Measurements from ENCODE around the gene MVK. TPM values are rescaled to one million over a fixed set of nuclear protein-coding genes. Genes with fewer than 3 reads are reported as not detected.

MVK gene
- total and polyA plus RNA-seq, 2 experiments from 2014 or later: 18.3 to 34.3 TPM

DNA sequence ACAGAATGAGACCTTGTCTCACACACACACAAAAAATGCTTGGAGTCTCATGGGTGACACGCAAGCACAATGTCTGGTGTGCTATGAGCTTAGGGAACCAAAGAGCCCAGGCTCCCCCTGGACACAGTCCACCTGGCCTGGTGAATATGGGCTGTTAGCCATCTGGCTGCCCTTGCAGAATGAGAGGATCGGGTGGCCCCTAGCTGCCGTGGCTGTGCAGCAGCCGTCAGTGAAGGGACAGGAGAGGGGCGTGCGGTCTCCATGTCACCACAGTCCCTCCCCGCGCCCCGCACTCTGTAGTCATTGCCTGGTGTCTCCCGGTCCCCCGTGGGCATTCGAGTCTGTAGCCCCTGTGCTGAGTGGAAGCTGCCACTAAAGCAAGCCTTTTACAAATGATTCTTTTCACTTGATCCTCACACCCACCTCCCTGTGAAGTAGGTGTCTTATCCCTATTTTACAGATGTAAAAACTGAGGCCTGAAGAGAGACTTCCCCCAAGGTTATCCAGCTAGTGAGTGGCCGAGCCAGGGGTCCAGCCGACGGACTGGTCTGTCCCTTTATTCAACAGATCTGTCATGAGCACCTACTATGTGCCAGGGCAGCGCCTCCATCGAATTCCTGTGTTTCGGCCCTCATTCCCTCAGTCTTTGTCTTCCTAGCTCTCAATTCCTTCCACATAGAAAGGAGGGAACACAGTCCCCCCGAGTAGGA is 18.8 kb downstream of the MVK start:
- H3K36me3 ChIP-seq (replicated peaks; ENCODE audit: insufficient read depth, low read depth): no peaks in the 10 kb centered on the region
- no peaks in the 10 kb centered on the region for H4K20me1 ChIP-seq (ENCODE audit: insufficient read depth, poor library complexity, severe bottlenecking)
- H3K9me2 ChIP-seq (replicated peaks; ENCODE audit: insufficient read depth): no peaks in the 10 kb centered on the region
- H3K79me2 ChIP-seq: no peaks in the 10 kb centered on the region
- H3K4me2 ChIP-seq: no peak overlapping the region
- H3K4me3 ChIP-seq: no peak overlapping the region
- H2AFZ ChIP-seq: no peak overlapping the region
- no peaks in the 10 kb centered on the region for H3K9me3 ChIP-seq (ENCODE audit: low read depth)
- no peaks in the 10 kb centered on the region for H3K27me3 ChIP-seq
- H3K27ac ChIP-seq: no peak overlapping the region
- peaks cover 3% of the 10 kb centered on the region for H3K4me1 ChIP-seq (ENCODE audit: insufficient read depth)
- TF ChIP-seq, protein P1, sequence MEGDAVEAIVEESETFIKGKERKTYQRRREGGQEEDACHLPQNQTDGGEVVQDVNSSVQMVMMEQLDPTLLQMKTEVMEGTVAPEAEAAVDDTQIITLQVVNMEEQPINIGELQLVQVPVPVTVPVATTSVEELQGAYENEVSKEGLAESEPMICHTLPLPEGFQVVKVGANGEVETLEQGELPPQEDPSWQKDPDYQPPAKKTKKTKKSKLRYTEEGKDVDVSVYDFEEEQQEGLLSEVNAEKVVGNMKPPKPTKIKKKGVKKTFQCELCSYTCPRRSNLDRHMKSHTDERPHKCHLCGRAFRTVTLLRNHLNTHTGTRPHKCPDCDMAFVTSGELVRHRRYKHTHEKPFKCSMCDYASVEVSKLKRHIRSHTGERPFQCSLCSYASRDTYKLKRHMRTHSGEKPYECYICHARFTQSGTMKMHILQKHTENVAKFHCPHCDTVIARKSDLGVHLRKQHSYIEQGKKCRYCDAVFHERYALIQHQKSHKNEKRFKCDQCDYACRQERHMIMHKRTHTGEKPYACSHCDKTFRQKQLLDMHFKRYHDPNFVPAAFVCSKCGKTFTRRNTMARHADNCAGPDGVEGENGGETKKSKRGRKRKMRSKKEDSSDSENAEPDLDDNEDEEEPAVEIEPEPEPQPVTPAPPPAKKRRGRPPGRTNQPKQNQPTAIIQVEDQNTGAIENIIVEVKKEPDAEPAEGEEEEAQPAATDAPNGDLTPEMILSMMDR (IDR thresholded peaks at IDR 0.05; ENCODE audit: poor library complexity): no peak
- TF ChIP-seq EZH2 (IDR thresholded peaks at IDR 0.05; ENCODE audit: borderline replicate concordance) (no peak), EZH2phosphoT487 (IDR thresholded peaks at IDR 0.05; ENCODE audit: low read depth, severe bottlenecking, unreplicated experiment) (no peak)
- no peak for DNase-seq (ENCODE audit: low spot score)
- 96% methylated on average over 19 of the region's 19 CpGs for WGBS (ENCODE audit: low lambda C conversion rate, missing lambda C conversion rate)

GRCh38 chr12:109592905-109593272 is 19.3 kb downstream of the MVK start:
- Histone ChIP-seq H3K4me3 (no peak overlapping the region), H3K79me2 (no peaks in the 10 kb centered on the region), H2AFZ (no peak overlapping the region), H3K9me3 (ENCODE audit: low read depth) (no peaks in the 10 kb centered on the region), H3K27ac (no peak overlapping the region), H3K4me1 (ENCODE audit: insufficient read depth) (peaks cover 3% of the 10 kb centered on the region), H3K27me3 (no peaks in the 10 kb centered on the region), H3K9me2 (replicated peaks; ENCODE audit: insufficient read depth) (no peaks in the 10 kb centered on the region), H3K36me3 (replicated peaks; ENCODE audit: insufficient read depth, low read depth) (no peaks in the 10 kb centered on the region), H4K20me1 (ENCODE audit: insufficient read depth, poor library complexity, severe bottlenecking) (no peaks in the 10 kb centered on the region), H3K4me2 (no peak overlapping the region)
- WGBS (ENCODE audit: low lambda C conversion rate, missing lambda C conversion rate): 92% methylated on average over 9 of the region's 9 CpGs
- DNase-seq (ENCODE audit: low spot score): no peak
- TF ChIP-seq, protein P1 (IDR thresholded peaks at IDR 0.05; ENCODE audit: poor library complexity): no peak
- TF ChIP-seq EZH2phosphoT487 (IDR thresholded peaks at IDR 0.05; ENCODE audit: low read depth, severe bottlenecking, unreplicated experiment): no peak
- no peak for TF ChIP-seq EZH2 (IDR thresholded peaks at IDR 0.05; ENCODE audit: borderline replicate concordance)

- Histone ChIP-seq H3K27me3 (no peaks in the 10 kb centered on the region), H3K9me3 (ENCODE audit: low read depth) (no peaks in the 10 kb centered on the region), H3K4me1 (ENCODE audit: insufficient read depth) (peaks cover 4% of the 10 kb centered on the region), H3K9me2 (replicated peaks; ENCODE audit: insufficient read depth) (no peaks in the 10 kb centered on the region), H3K27ac (no peak overlapping the region), H4K20me1 (ENCODE audit: insufficient read depth, poor library complexity, severe bottlenecking) (no peaks in the 10 kb centered on the region), H3K79me2 (no peaks in the 10 kb centered on the region), H3K36me3 (replicated peaks; ENCODE audit: insufficient read depth, low read depth) (no peaks in the 10 kb centered on the region), H2AFZ (no peak overlapping the region), H3K4me3 (no peak overlapping the region), H3K4me2 (no peak overlapping the region)
- DNase-seq (ENCODE audit: low spot score): no peak
- WGBS (ENCODE audit: low lambda C conversion rate, missing lambda C conversion rate): 96% methylated on average over 15 of the region's 15 CpGs
- TF ChIP-seq EZH2 (IDR thresholded peaks at IDR 0.05; ENCODE audit: borderline replicate concordance): no peak
- TF ChIP-seq, protein P1 (IDR thresholded peaks at IDR 0.05; ENCODE audit: poor library complexity): no peak
- TF ChIP-seq EZH2phosphoT487 (IDR thresholded peaks at IDR 0.05; ENCODE audit: low read depth, severe bottlenecking, unreplicated experiment): no peak
These were observed 21.1 kb downstream of the MVK start for GRCh38 chr12:109594556-109595317.
